ENCODE data around the gene NDC1.

NDC1 gene

GRCh38 chr1:53729456-53730223, 108.5 kb downstream of the NDC1 start:
- Histone ChIP-seq H3K4me3 (ENCODE audit: low read length) (no peak overlapping the region), H3K9ac (ENCODE audit: low read length) (no peak overlapping the region), H3K9me3 (ENCODE audit: control insufficient read depth, low read depth, low read length) (no peaks in the 10 kb centered on the region), H3K36me3 (ENCODE audit: control insufficient read depth, low read depth, low read length) (no peaks in the 10 kb centered on the region), H3K27me3 (ENCODE audit: control insufficient read depth, insufficient read depth, low read length) (peaks cover 9% of the 10 kb centered on the region), H3K4me1 (ENCODE audit: control insufficient read depth, low read depth, low read length) (no peaks in the 10 kb centered on the region), H3K27ac (ENCODE audit: low read length) (no peak overlapping the region)

- H3K27me3 ChIP-seq (ENCODE audit: control insufficient read depth, insufficient read depth, low read length) = peaks cover 1% of the 10 kb centered on the region
- H3K9ac ChIP-seq (ENCODE audit: low read length) = no peak overlapping the region
Observed at GRCh38 chr1:53728702-53729455, 109.2 kb downstream of the NDC1 start.

GRCh38 chr1:53728196-53728595, 109.9 kb downstream of the NDC1 start:
- H3K9ac ChIP-seq (ENCODE audit: low read length) = no peak overlapping the region
- H3K36me3 ChIP-seq (ENCODE audit: control insufficient read depth, low read depth, low read length) = no peaks in the 10 kb centered on the region
- no peaks in the 10 kb centered on the region for H3K27me3 ChIP-seq (ENCODE audit: control insufficient read depth, insufficient read depth, low read length)
- H3K4me3 ChIP-seq (ENCODE audit: low read length) = no peak overlapping the region
- H3K27ac ChIP-seq (ENCODE audit: low read length) = no peak overlapping the region
- no peaks in the 10 kb centered on the region for H3K9me3 ChIP-seq (ENCODE audit: control insufficient read depth, low read depth, low read length)
- no peaks in the 10 kb centered on the region for H3K4me1 ChIP-seq (ENCODE audit: control insufficient read depth, low read depth, low read length)

More at GRCh38 chr1:53728702-53729455, 109.2 kb downstream of the NDC1 start:
- Histone ChIP-seq H3K4me1 (ENCODE audit: control insufficient read depth, low read depth, low read length) (no peaks in the 10 kb centered on the region), H3K9me3 (ENCODE audit: control insufficient read depth, low read depth, low read length) (no peaks in the 10 kb centered on the region), H3K27ac (ENCODE audit: low read length) (no peak overlapping the region), H3K4me3 (ENCODE audit: low read length) (no peak overlapping the region), H3K36me3 (ENCODE audit: control insufficient read depth, low read depth, low read length) (no peaks in the 10 kb centered on the region)

- H3K9me3 ChIP-seq (ENCODE audit: control insufficient read depth, low read depth, low read length) = no peaks in the 10 kb centered on the region
- H3K27ac ChIP-seq (ENCODE audit: low read length) = no peak overlapping the region
- no peaks in the 10 kb centered on the region for H3K4me1 ChIP-seq (ENCODE audit: control insufficient read depth, low read depth, low read length)
- H3K4me3 ChIP-seq (ENCODE audit: low read length) = no peak overlapping the region
- no peaks in the 10 kb centered on the region for H3K27me3 ChIP-seq (ENCODE audit: control insufficient read depth, insufficient read depth, low read length)
- no peaks in the 10 kb centered on the region for H3K36me3 ChIP-seq (ENCODE audit: control insufficient read depth, low read depth, low read length)
- H3K9ac ChIP-seq (ENCODE audit: low read length) = no peak overlapping the region
Observed at GRCh38 chr1:53727461-53728092, 110.5 kb downstream of the NDC1 start.

- Histone ChIP-seq H3K27me3 (ENCODE audit: control insufficient read depth, insufficient read depth, low read length) (no peaks in the 10 kb centered on the region), H3K36me3 (ENCODE audit: control insufficient read depth, low read depth, low read length) (no peaks in the 10 kb centered on the region), H3K9me3 (ENCODE audit: control insufficient read depth, low read depth, low read length) (no peaks in the 10 kb centered on the region), H3K4me3 (ENCODE audit: low read length) (no peak overlapping the region), H3K27ac (ENCODE audit: low read length) (no peak overlapping the region), H3K4me1 (ENCODE audit: control insufficient read depth, low read depth, low read length) (no peaks in the 10 kb centered on the region), H3K9ac (ENCODE audit: low read length) (no peak overlapping the region)
Observed at GRCh38 chr1:53726009-53726600, 112.0 kb downstream of the NDC1 start.

GRCh38 chr1:53725238-53725689, 112.8 kb downstream of the NDC1 start:
- H3K27ac ChIP-seq (ENCODE audit: low read length) = no peak overlapping the region
- no peaks in the 10 kb centered on the region for H3K36me3 ChIP-seq (ENCODE audit: control insufficient read depth, low read depth, low read length)
- H3K27me3 ChIP-seq (ENCODE audit: control insufficient read depth, insufficient read depth, low read length) = no peaks in the 10 kb centered on the region
- H3K4me3 ChIP-seq (ENCODE audit: low read length) = no peak overlapping the region
- H3K9me3 ChIP-seq (ENCODE audit: control insufficient read depth, low read depth, low read length) = no peaks in the 10 kb centered on the region
- H3K9ac ChIP-seq (ENCODE audit: low read length) = no peak overlapping the region
- no peaks in the 10 kb centered on the region for H3K4me1 ChIP-seq (ENCODE audit: control insufficient read depth, low read depth, low read length)

- Histone ChIP-seq H3K27me3 (ENCODE audit: control insufficient read depth, insufficient read depth, low read length) (no peaks in the 10 kb centered on the region), H3K4me1 (ENCODE audit: control insufficient read depth, low read depth, low read length) (no peaks in the 10 kb centered on the region)
Observed at GRCh38 chr1:53722025-53722424, 116.1 kb downstream of the NDC1 start.

GRCh38 chr1:53721088-53721487, 117.0 kb downstream of the NDC1 start:
- H3K4me1 ChIP-seq (ENCODE audit: control insufficient read depth, low read depth, low read length) = no peaks in the 10 kb centered on the region
- no peak overlapping the region for H3K4me3 ChIP-seq (ENCODE audit: low read length)
- H3K27ac ChIP-seq (ENCODE audit: low read length) = no peak overlapping the region
- no peaks in the 10 kb centered on the region for H3K9me3 ChIP-seq (ENCODE audit: control insufficient read depth, low read depth, low read length)
- no peak overlapping the region for H3K9ac ChIP-seq (ENCODE audit: low read length)
- no peaks in the 10 kb centered on the region for H3K36me3 ChIP-seq (ENCODE audit: control insufficient read depth, low read depth, low read length)
- H3K27me3 ChIP-seq (ENCODE audit: control insufficient read depth, insufficient read depth, low read length) = no peaks in the 10 kb centered on the region

More at GRCh38 chr1:53722025-53722424, 116.1 kb downstream of the NDC1 start:
- Histone ChIP-seq H3K27ac (ENCODE audit: low read length) (no peak overlapping the region), H3K4me3 (ENCODE audit: low read length) (no peak overlapping the region), H3K36me3 (ENCODE audit: control insufficient read depth, low read depth, low read length) (no peaks in the 10 kb centered on the region), H3K9me3 (ENCODE audit: control insufficient read depth, low read depth, low read length) (no peaks in the 10 kb centered on the region), H3K9ac (ENCODE audit: low read length) (no peak overlapping the region)

GRCh38 chr1:53719469-53719868, 118.6 kb downstream of the NDC1 start:
- H3K36me3 ChIP-seq (ENCODE audit: control insufficient read depth, low read depth, low read length) = no peaks in the 10 kb centered on the region
- no peak overlapping the region for H3K4me3 ChIP-seq (ENCODE audit: low read length)
- no peak overlapping the region for H3K27ac ChIP-seq (ENCODE audit: low read length)
- no peak overlapping the region for H3K9ac ChIP-seq (ENCODE audit: low read length)
- no peaks in the 10 kb centered on the region for H3K27me3 ChIP-seq (ENCODE audit: control insufficient read depth, insufficient read depth, low read length)
- no peaks in the 10 kb centered on the region for H3K4me1 ChIP-seq (ENCODE audit: control insufficient read depth, low read depth, low read length)
- H3K9me3 ChIP-seq (ENCODE audit: control insufficient read depth, low read depth, low read length) = no peaks in the 10 kb centered on the region

- Histone ChIP-seq H3K9ac (ENCODE audit: low read length) (no peak overlapping the region), H3K27ac (ENCODE audit: low read length) (no peak overlapping the region), H3K4me3 (ENCODE audit: low read length) (no peak overlapping the region), H3K36me3 (ENCODE audit: control insufficient read depth, low read depth, low read length) (no peaks in the 10 kb centered on the region), H3K27me3 (ENCODE audit: control insufficient read depth, insufficient read depth, low read length) (no peaks in the 10 kb centered on the region), H3K4me1 (ENCODE audit: control insufficient read depth, low read depth, low read length) (no peaks in the 10 kb centered on the region), H3K9me3 (ENCODE audit: control insufficient read depth, low read depth, low read length) (no peaks in the 10 kb centered on the region)
Observed at GRCh38 chr1:53718443-53718842, 119.7 kb downstream of the NDC1 start.

- H3K9me3 ChIP-seq (ENCODE audit: control insufficient read depth, low read depth, low read length) = no peaks in the 10 kb centered on the region
- H3K4me3 ChIP-seq (ENCODE audit: low read length) = no peak overlapping the region
- H3K36me3 ChIP-seq (ENCODE audit: control insufficient read depth, low read depth, low read length) = no peaks in the 10 kb centered on the region
- no peaks in the 10 kb centered on the region for H3K27me3 ChIP-seq (ENCODE audit: control insufficient read depth, insufficient read depth, low read length)
- no peaks in the 10 kb centered on the region for H3K4me1 ChIP-seq (ENCODE audit: control insufficient read depth, low read depth, low read length)
- H3K27ac ChIP-seq (ENCODE audit: low read length) = no peak overlapping the region
- no peak overlapping the region for H3K9ac ChIP-seq (ENCODE audit: low read length)
Observed at GRCh38 chr1:53717025-53717804, 120.9 kb downstream of the NDC1 start.
